ENCODE measurements around the gene ADAM8.

ADAM8 gene

DNA sequence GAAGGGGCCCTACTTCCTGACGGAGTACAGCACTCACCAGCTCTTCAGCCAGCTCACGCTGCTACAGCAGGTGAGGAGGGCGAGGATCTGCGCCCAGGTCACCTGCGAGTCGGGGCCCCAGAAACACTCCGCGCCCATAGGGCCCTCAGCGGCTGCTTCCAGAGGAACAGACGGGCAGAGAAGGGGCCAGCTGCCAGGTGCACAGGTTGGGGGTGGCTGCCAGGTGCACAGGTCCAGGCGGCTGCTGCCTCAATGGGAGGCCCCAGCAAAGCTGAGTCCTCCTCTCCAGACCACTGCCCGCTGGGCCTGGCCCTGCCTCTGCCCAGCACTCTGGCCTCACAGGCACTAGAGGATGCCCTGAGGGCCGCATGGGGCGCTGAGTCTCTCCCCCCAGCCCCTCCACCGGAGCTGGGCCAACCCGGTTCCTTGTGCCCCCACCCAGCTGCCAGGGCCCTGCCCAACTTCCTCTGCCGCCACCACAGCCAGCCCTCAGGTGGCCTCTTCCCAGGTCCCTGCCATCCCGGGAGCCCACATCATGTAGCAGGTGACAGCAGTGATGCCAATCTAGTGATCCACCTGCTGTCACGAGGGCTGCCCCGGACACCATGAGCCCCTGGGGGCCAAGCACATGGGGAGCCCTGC, 63.7 kb downstream of the ADAM8 start:
- DNase-seq (ENCODE audit: low read depth in 2 of 2): no peak
